HCT116 (cell line): ENCODE data around the gene PHKB. TPM values are rescaled to one million over a fixed set of nuclear protein-coding genes. Genes with fewer than 3 reads are reported as not detected.

Source experiments
- ATAC-seq: fragments of 200-7000 bp; cut with Tn5 transposase; 2 replicates; pipeline ENCODE4 v1.9.1; 2020; ENCODE audit warnings: mild to moderate bottlenecking, moderate library complexity
- BruUV-seq: library from RNA; stranded (reverse); fragments of 400-500 nt; replicated peaks from 2 replicates; lab custom pipeline; 2021; lab: Mats Ljungman, UMichigan
- CTCF ChIA-PET: fragments of 300-600 bp; sonication (Branson Sonifier 250); formaldehyde crosslinking; loops from one replicate; lab custom pipeline; 2021; ENCODE audit warnings: antibody characterized with exemption; lab: Charles Lee
- POLR2A ChIA-PET: fragments of 300-600, 350-600 bp; sonication (Branson Sonifier 250); formaldehyde crosslinking; loops from one replicate; lab custom pipeline; 2021; ENCODE audit warnings: antibody characterized with exemption; lab: Charles Lee
- RAD21 ChIA-PET, 2 experiments: fragments of 300-600 bp; sonication (Branson Sonifier 250); formaldehyde crosslinking; loops; one replicate each; lab custom pipeline; 2023; ENCODE audit warnings: low total read pairs in 2 of 2; ENCODE audit not compliant: uncharacterized antibody in 2 of 2, unreplicated experiment in 2 of 2, low non-redundant PET in 1 of 2; lab: Charles Lee
- DNase-seq: peaks from one replicate; pipeline ENCODE4 v3.0.0-alpha.2; 2010; ENCODE audit warnings: low read depth, low spot score
- H2AFZ ChIP-seq: fragments of 200-600 bp; shearing (Covaris generic), sonication (generic); 2 replicates; pipeline ENCODE4 v1.6.1; 2017; ENCODE audit warnings: low read depth, mixed run types, mixed read lengths, antibody characterized with exemption, low read length; ENCODE audit not compliant: poor library complexity, severe bottlenecking
- H3K27ac ChIP-seq: 2 replicates; pipeline ENCODE4 v1.5.1; 2012; ENCODE audit warnings: low read depth, low read length
- H3K27me3 ChIP-seq: fragments of 200-600 bp; sonication (generic); 2 replicates; pipeline ENCODE4 v1.6.1; 2016; ENCODE audit warnings: mixed run types, low read length, mixed read lengths; ENCODE audit not compliant: insufficient read depth
- H3K36me3 ChIP-seq, 2 experiments: fragments of 200-500 bp in 1 of 2; fragments of 200-600 bp in 1 of 2; sonication (Bioruptor generic) in 1 of 2; sonication (generic) in 1 of 2; 2 replicates each; pipeline versions ENCODE4 v1.5.1 to v1.6.1; 2014 to 2016; ENCODE audit warnings: low read length in 2 of 2, inconsistent platforms in 1 of 2, mixed read lengths in 1 of 2, mixed run types in 1 of 2; ENCODE audit not compliant: insufficient read depth in 2 of 2, control insufficient read depth in 1 of 2
- H3K4me1 ChIP-seq, 2 experiments: fragments of 200-600 bp in 1 of 2; sonication (generic) in 1 of 2; 2 replicates each; pipeline versions ENCODE4 v1.5.1 to v1.6.1; 2012 to 2017; ENCODE audit warnings: low read length in 2 of 2, inconsistent platforms in 1 of 2, mild to moderate bottlenecking in 1 of 2, mixed read lengths in 1 of 2, mixed run types in 1 of 2, moderate library complexity in 1 of 2; ENCODE audit not compliant: insufficient read depth in 2 of 2, control insufficient read depth in 1 of 2
- H3K4me2 ChIP-seq: fragments of 200-600 bp; sonication (generic); 2 replicates; pipeline ENCODE4 v1.6.1; 2017; ENCODE audit warnings: mixed run types, low read length, mixed read lengths
- H3K4me3 ChIP-seq, 2 experiments: fragments of 200-600 bp in 1 of 2; sonication (generic) in 1 of 2; replicated peaks in 1 of 2; 2 replicates each; pipeline ENCODE4 v1.5.1; 2011 to 2016; ENCODE audit warnings: low read length in 2 of 2, control low read depth in 1 of 2, low read depth in 1 of 2, mild to moderate bottlenecking in 1 of 2, mixed read lengths in 1 of 2, mixed run types in 1 of 2
- H3K79me2 ChIP-seq: fragments of 200-600 bp; sonication (generic); 2 replicates; pipeline ENCODE4 v1.6.1; 2017; ENCODE audit warnings: mild to moderate bottlenecking, mixed run types, low read length, moderate library complexity, mixed read lengths; ENCODE audit not compliant: insufficient read depth
- H3K9ac ChIP-seq: fragments of 200-600 bp; sonication (generic); 2 replicates; pipeline ENCODE4 v1.6.1; 2016; ENCODE audit warnings: low read length, mixed read lengths
- H3K9me2 ChIP-seq: fragments of 200-600 bp; sonication (generic), shearing (Covaris generic); 2 replicates; pipeline ENCODE4 v1.6.1; 2017; ENCODE audit warnings: mixed run types, mild to moderate bottlenecking, moderate library complexity; ENCODE audit not compliant: insufficient read depth
- H3K9me3 ChIP-seq, 2 experiments: fragments of 200-500 bp in 1 of 2; fragments of 200-600 bp in 1 of 2; sonication (Bioruptor generic) in 1 of 2; sonication (generic) in 1 of 2; 2 replicates each; pipeline ENCODE4 v1.6.1; 2014 to 2017; ENCODE audit warnings: low read length in 2 of 2, mixed read lengths in 2 of 2, inconsistent platforms in 1 of 2, low read depth in 1 of 2, mild to moderate bottlenecking in 1 of 2, mixed run types in 1 of 2, moderate library complexity in 1 of 2; ENCODE audit not compliant: control insufficient read depth in 1 of 2, insufficient read depth in 1 of 2
- H4K20me1 ChIP-seq: fragments of 200-600 bp; sonication (generic), shearing (Covaris generic); 2 replicates; pipeline ENCODE4 v1.6.1; 2017; ENCODE audit warnings: mixed run types, mild to moderate bottlenecking, moderate library complexity; ENCODE audit not compliant: insufficient read depth
- CBX3 ChIP-seq: IDR thresholded peaks from 2 replicates; pipeline ENCODE4 v1.6.1; 2012; ENCODE audit warnings: low read depth
- EZH2phosphoT487 ChIP-seq: fragments of 200-600 bp; IDR thresholded peaks from 2 replicates; pipeline ENCODE4 v1.6.1; 2018; ENCODE audit warnings: antibody characterized with exemption, borderline replicate concordance
- FOSL1 ChIP-seq: IDR thresholded peaks from 2 replicates; pipeline ENCODE4 v1.6.1; 2012; ENCODE audit warnings: low read depth
- POLR2AphosphoS5 ChIP-seq: IDR thresholded peaks from 2 replicates; pipeline ENCODE4 v1.6.1; 2011; ENCODE audit warnings: mild to moderate bottlenecking, low read depth, low read length, moderate library complexity
- RAD21 ChIP-seq: IDR thresholded peaks from 2 replicates; pipeline ENCODE4 v1.6.1; 2012; ENCODE audit warnings: low read depth, mild to moderate bottlenecking
- SIN3A ChIP-seq: IDR thresholded peaks from 2 replicates; pipeline ENCODE4 v1.6.1; 2012; ENCODE audit warnings: low read depth
- SP1 ChIP-seq: IDR thresholded peaks from 2 replicates; pipeline ENCODE4 v1.6.1; 2012; ENCODE audit warnings: low read depth
- SRF ChIP-seq: IDR thresholded peaks from 2 replicates; pipeline ENCODE4 v1.6.1; 2012; ENCODE audit warnings: low read depth
- ZFX ChIP-seq: fragments of 450-650 bp; IDR thresholded peaks from 2 replicates; pipeline ENCODE4 v1.6.1; 2017
- intact Hi-C: fragments of 100-400 bp; cut with micrococcal nuclease; formaldehyde crosslinking; loops from 2 replicates; pipeline ENCODE4 v1.10.0; 2022
- total RNA-seq: library from RNA; stranded (reverse); gene quantifications from one replicate; pipeline ENCODE4 v1.2.1, GENCODE V29; 2021; ENCODE audit not compliant: unreplicated experiment
- TF ChIP-seq, protein P1 (sequence below): IDR thresholded peaks from 2 replicates; pipeline ENCODE4 v1.6.1; 2012
- TF ChIP-seq, protein P2 (sequence below): IDR thresholded peaks from 2 replicates; pipeline ENCODE4 v1.6.1; 2012
- TF ChIP-seq, protein P3 (sequence below): IDR thresholded peaks from 2 replicates; pipeline ENCODE4 v1.6.1; 2012; ENCODE audit warnings: low read depth

Gene PHKB
- total RNA-seq, 1 experiment from 2014 or later: 30.5 TPM

DNA sequence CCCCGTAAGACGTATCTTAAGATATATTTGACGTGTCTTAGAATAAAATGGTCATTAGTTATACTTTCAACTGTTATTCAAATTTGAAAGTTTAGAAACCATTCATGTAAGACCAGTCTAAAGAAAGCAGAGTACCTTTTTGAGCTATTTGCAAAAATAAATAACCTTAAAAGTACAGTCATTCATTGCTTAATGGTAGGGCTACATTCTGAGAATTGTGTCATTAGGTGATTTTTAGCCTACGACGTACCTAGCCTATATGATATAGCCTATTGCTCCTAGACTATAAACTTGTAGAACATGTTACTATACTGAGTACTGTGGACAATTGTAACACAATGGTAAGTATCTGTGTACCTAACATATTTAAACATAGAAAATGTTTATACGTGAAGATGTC, 139.2 kb downstream of the PHKB start (continued):
- TF ChIP-seq, protein P1, sequence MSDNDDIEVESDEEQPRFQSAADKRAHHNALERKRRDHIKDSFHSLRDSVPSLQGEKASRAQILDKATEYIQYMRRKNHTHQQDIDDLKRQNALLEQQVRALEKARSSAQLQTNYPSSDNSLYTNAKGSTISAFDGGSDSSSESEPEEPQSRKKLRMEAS: no peak
- no peak for TF ChIP-seq EZH2phosphoT487
- TF ChIP-seq SIN3A: no peak
- TF ChIP-seq, protein P2, sequence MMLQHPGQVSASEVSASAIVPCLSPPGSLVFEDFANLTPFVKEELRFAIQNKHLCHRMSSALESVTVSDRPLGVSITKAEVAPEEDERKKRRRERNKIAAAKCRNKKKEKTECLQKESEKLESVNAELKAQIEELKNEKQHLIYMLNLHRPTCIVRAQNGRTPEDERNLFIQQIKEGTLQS: no peak
- TF ChIP-seq RAD21: no peak
- no peak for TF ChIP-seq ZFX
- no peak for TF ChIP-seq POLR2AphosphoS5
- no peak for TF ChIP-seq FOSL1
- TF ChIP-seq, protein P3, sequence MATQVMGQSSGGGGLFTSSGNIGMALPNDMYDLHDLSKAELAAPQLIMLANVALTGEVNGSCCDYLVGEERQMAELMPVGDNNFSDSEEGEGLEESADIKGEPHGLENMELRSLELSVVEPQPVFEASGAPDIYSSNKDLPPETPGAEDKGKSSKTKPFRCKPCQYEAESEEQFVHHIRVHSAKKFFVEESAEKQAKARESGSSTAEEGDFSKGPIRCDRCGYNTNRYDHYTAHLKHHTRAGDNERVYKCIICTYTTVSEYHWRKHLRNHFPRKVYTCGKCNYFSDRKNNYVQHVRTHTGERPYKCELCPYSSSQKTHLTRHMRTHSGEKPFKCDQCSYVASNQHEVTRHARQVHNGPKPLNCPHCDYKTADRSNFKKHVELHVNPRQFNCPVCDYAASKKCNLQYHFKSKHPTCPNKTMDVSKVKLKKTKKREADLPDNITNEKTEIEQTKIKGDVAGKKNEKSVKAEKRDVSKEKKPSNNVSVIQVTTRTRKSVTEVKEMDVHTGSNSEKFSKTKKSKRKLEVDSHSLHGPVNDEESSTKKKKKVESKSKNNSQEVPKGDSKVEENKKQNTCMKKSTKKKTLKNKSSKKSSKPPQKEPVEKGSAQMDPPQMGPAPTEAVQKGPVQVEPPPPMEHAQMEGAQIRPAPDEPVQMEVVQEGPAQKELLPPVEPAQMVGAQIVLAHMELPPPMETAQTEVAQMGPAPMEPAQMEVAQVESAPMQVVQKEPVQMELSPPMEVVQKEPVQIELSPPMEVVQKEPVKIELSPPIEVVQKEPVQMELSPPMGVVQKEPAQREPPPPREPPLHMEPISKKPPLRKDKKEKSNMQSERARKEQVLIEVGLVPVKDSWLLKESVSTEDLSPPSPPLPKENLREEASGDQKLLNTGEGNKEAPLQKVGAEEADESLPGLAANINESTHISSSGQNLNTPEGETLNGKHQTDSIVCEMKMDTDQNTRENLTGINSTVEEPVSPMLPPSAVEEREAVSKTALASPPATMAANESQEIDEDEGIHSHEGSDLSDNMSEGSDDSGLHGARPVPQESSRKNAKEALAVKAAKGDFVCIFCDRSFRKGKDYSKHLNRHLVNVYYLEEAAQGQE: no peak

DNA sequence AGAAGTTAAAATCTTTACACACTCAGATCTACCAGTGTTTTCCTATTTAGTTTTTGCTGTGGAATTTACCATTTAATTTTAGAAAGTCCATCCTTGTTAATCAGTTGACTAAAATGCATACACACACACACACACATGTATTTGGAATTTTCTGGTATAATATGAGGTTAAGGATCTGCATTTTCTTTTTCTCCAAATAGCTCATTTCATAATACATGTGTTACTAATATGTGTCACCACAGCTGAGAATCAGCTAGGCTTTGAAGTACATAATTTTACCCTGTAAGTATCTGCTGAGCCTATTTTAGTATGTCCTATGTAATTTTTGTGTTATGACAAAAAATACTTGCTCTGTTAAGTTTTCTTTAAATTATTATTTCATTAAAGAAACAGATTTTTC, 143.2 kb downstream of the PHKB start:
- no TSS peak for BruUV-seq
- H3K9me3 ChIP-seq: no peaks in the 10 kb centered on the region
- H3K27me3 ChIP-seq: no peaks in the 10 kb centered on the region
- no peak overlapping the region for H3K27ac ChIP-seq
- intact Hi-C loops: no loop called here
- DNase-seq: no peak
- H3K9ac ChIP-seq: no peak overlapping the region
- H3K36me3 ChIP-seq: no peaks in the 10 kb centered on the region
- no peaks in the 10 kb centered on the region for H3K79me2 ChIP-seq
- H2AFZ ChIP-seq: no peak overlapping the region
- H3K4me2 ChIP-seq: no peak overlapping the region
- POLR2A ChIA-PET: no interaction called here
- H3K4me1 ChIP-seq: no peaks in the 10 kb centered on the region
- no peaks in the 10 kb centered on the region for H3K9me2 ChIP-seq
- no peaks in the 10 kb centered on the region for H4K20me1 ChIP-seq
- ATAC-seq: no peak
- no peak overlapping the region for H3K4me3 ChIP-seq
- RAD21 ChIA-PET: no interaction called here
- CTCF ChIA-PET: no interaction called here
- TF ChIP-seq, protein P3: no peak
- TF ChIP-seq SP1: no peak
- no peak for TF ChIP-seq CBX3
- TF ChIP-seq ZFX: no peak
- TF ChIP-seq, protein P2: no peak
- no peak for TF ChIP-seq SRF
